ENCODE results near the gene GPR142. TPM values are rescaled to one million over a fixed set of nuclear protein-coding genes. Genes with fewer than 3 reads are reported as not detected.
A peak's percentile ranks its signal among the peaks of the same experiment; 100 is the strongest.

The GPR142 gene
- total RNA-seq, 6 donors from 2014 or later = 0.27 TPM; not detected in 5

DNA sequence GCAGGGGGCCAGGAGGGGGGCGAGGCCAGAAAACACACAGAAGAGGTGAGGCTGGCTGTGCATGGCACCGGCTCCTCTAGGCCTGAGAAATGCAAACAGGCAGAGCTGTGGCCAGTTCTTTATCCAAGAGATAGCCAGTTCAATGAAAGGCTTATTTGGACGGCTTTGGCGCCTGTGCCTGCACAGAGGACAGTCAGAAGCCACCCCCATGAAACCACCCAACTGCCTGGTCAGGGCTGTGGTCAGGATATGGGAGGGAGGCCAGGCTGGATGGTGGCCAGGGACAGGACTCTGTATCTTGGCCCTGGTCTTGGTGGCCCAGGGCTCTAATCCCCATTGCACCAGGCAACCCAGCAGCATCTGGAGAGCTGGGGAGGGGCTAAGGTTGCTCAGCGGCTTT is 40.1 kb downstream of the GPR142 start:
- 81 to 82% methylated on average over 5 of the region's 5 CpGs for WGBS, 2 donors

DNA sequence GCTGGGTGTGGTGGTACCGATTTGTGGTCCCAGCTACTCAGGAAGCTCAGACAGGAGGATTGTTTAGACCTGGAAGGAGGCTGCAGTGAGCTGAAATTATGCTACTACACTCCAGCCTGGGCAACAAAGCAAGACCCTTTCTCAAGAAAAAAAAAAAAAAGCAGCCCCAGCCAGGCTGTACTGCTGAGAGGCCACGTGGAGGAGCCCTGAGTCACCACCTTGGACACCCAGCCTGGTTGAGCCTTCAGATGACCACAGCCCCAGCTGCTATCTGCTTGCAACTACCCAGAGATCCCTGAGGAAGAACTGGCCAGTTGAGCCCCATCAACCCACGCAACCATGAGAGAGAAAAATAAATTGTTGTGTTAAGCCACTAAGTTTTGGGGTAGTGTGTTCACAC is 41.0 kb downstream of the GPR142 start:
- TF ChIP-seq, protein P1, sequence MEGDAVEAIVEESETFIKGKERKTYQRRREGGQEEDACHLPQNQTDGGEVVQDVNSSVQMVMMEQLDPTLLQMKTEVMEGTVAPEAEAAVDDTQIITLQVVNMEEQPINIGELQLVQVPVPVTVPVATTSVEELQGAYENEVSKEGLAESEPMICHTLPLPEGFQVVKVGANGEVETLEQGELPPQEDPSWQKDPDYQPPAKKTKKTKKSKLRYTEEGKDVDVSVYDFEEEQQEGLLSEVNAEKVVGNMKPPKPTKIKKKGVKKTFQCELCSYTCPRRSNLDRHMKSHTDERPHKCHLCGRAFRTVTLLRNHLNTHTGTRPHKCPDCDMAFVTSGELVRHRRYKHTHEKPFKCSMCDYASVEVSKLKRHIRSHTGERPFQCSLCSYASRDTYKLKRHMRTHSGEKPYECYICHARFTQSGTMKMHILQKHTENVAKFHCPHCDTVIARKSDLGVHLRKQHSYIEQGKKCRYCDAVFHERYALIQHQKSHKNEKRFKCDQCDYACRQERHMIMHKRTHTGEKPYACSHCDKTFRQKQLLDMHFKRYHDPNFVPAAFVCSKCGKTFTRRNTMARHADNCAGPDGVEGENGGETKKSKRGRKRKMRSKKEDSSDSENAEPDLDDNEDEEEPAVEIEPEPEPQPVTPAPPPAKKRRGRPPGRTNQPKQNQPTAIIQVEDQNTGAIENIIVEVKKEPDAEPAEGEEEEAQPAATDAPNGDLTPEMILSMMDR (IDR thresholded peaks at IDR 0.05) = no peak
- TF ChIP-seq POLR2AphosphoS5 (IDR thresholded peaks at IDR 0.05) (no peak), POLR2A (IDR thresholded peaks at IDR 0.05) (no peak), EP300 (IDR thresholded peaks at IDR 0.05) (no peak)
- Histone ChIP-seq H3K27ac (no peak overlapping the region), H3K27me3 (no peaks in the 10 kb centered on the region), H3K36me3 (no peaks in the 10 kb centered on the region), H3K4me3 (no peak overlapping the region), H3K4me1 (peaks cover 0 to 11% (median 0%) of the 10 kb centered on the region in 4 donors), H3K9me3 (no peaks in the 10 kb centered on the region)
- DNase-seq (peak in 1 of 2 donors; percentile 79), ATAC-seq (ENCODE audit: low FRiP score in 2 of 2) (peak; percentile 49 to 71)
- 62 to 64% methylated on average over 3 of the region's 3 CpGs for WGBS, 2 donors

More for the DNA sequence above, 40.1 kb downstream of the GPR142 start:
- H3K9me3 ChIP-seq = no peaks in the 10 kb centered on the region
- H3K4me3 ChIP-seq = no peak overlapping the region
- H3K27me3 ChIP-seq = no peaks in the 10 kb centered on the region
- H3K27ac ChIP-seq = no peak overlapping the region
- H3K4me1 ChIP-seq = peaks cover 0 to 11% (median 0%) of the 10 kb centered on the region in 4 donors
- TF ChIP-seq, protein P1 (IDR thresholded peaks at IDR 0.05) = no peak
- TF ChIP-seq EP300 (IDR thresholded peaks at IDR 0.05) (no peak), POLR2AphosphoS5 (IDR thresholded peaks at IDR 0.05) (no peak), POLR2A (IDR thresholded peaks at IDR 0.05) (no peak)
- ATAC-seq (ENCODE audit: low FRiP score in 2 of 2) (no peak), DNase-seq (no peak)
- no peaks in the 10 kb centered on the region for H3K36me3 ChIP-seq

DNA sequence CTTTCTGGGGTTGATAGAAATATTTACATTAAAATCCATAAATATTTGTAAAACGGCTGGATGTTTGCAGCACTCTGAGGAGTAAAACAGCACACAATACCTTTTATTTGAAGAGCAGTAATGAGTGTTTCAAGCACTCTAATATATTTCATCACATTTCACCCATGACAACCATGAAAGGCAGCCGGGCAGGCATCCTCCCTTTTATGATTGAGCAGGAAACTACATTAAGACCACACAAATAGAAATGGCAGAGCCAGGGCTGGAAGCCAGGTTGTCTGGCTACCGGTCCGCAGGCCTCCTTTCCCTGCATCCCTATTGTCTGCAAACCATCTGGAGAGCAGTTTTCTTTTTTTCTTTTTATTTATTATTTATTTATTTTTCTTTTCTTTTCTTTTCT is 41.5 kb downstream of the GPR142 start:
- DNase-seq (peak in 1 of 2 donors; percentile 74), ATAC-seq (ENCODE audit: low FRiP score in 2 of 2) (peak; percentile 7 to 39)
- H3K9me3 ChIP-seq = no peaks in the 10 kb centered on the region
- 36 to 42% methylated on average over 4 of the region's 4 CpGs for WGBS, 2 donors
- no peaks in the 10 kb centered on the region for H3K27me3 ChIP-seq
- no peaks in the 10 kb centered on the region for H3K36me3 ChIP-seq
- H3K4me3 ChIP-seq = no peak overlapping the region
- H3K4me1 ChIP-seq = peaks cover 0 to 11% (median 0%) of the 10 kb centered on the region in 4 donors
- no peak for TF ChIP-seq POLR2AphosphoS5 (IDR thresholded peaks at IDR 0.05)
- TF ChIP-seq, protein P1 (IDR thresholded peaks at IDR 0.05) = no peak
- no peak for TF ChIP-seq POLR2A (IDR thresholded peaks at IDR 0.05)
- no peak for TF ChIP-seq EP300 (IDR thresholded peaks at IDR 0.05)
- no peak overlapping the region for H3K27ac ChIP-seq

DNA sequence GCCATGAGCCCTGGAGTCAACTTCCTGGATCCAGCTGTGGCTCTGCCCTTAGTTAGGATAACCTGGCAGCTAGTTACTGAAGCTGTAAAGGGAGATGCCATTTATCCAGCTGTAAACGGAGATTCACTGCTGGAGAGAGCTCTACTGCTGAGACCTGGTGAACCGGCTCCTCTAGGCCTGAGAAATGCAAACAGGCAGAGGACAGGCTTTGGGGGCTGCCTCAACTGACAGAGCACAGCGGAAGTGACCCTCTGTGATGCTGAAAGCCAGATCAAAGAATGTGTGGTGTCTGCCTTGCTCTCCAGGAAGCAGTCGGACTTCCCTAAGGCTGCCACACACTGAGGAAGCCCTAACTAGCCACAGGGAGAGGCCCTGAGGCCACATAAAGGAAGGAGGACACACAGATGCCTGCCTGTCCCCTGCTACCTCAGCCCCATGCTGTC is 42.7 kb downstream of the GPR142 start:
- DNase-seq (no peak), ATAC-seq (ENCODE audit: low FRiP score in 2 of 2) (peak in 1 of 2 donors; percentile 25)
- Histone ChIP-seq H3K9me3 (no peaks in the 10 kb centered on the region), H3K4me1 (peaks cover 0 to 11% (median 0%) of the 10 kb centered on the region in 4 donors), H3K27ac (no peak overlapping the region), H3K27me3 (no peaks in the 10 kb centered on the region), H3K4me3 (no peak overlapping the region), H3K36me3 (no peaks in the 10 kb centered on the region)
- TF ChIP-seq, protein P1 (IDR thresholded peaks at IDR 0.05) = no peak
- no peak for TF ChIP-seq POLR2A (IDR thresholded peaks at IDR 0.05)
- no peak for TF ChIP-seq EP300 (IDR thresholded peaks at IDR 0.05)
- TF ChIP-seq POLR2AphosphoS5 (IDR thresholded peaks at IDR 0.05) = no peak
- WGBS, 2 donors = 69 to 78% methylated on average over 4 of the region's 4 CpGs

DNA sequence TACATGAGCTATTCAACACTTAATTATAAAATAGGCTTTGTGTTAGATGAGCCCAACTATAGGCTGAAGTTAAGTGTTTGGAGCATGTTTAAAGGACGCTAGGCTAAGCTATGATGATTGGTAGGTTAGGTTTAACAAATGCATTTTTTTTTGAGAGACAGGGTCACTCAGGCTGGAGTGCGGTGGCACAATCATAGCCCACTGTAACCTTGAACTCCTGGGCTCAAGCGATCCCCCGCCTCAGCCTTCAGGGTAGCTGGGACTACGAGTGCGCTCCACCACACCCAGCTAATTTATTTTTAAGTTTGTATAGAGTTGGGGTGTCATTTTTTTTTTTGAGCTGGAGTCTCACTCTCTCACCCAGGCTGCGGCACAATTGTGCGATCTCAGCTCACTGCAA is 45.3 kb downstream of the GPR142 start:
- Histone ChIP-seq H3K36me3 (no peaks in the 10 kb centered on the region), H3K27me3 (no peaks in the 10 kb centered on the region), H3K4me3 (no peak overlapping the region), H3K9me3 (no peaks in the 10 kb centered on the region), H3K27ac (no peak overlapping the region), H3K4me1 (peaks cover 0 to 11% (median 0%) of the 10 kb centered on the region in 4 donors)
- WGBS, 2 donors = 94 to 97% methylated on average over 8 of the region's 8 CpGs
- ATAC-seq (ENCODE audit: low FRiP score in 2 of 2) (no peak), DNase-seq (no peak)
- no peak for TF ChIP-seq EP300 (IDR thresholded peaks at IDR 0.05)
- TF ChIP-seq, protein P1 (IDR thresholded peaks at IDR 0.05) = no peak
- TF ChIP-seq POLR2AphosphoS5 (IDR thresholded peaks at IDR 0.05) = no peak
- no peak for TF ChIP-seq POLR2A (IDR thresholded peaks at IDR 0.05)
